Prostate gland (tissue), 2 donors: Measurements from ENCODE around the gene TLK2.
"Not testable (repeated sequence)": the region's sequence is repeated elsewhere in the genome, so short reads cannot be mapped to it uniquely, and the experiment has no call there.

Experiments
- CTCF ChIP-seq, 4 experiments: fragments of 200-600 bp in 2 of 4; fragments of 450-650 bp in 2 of 4; sonication (generic) in 2 of 4; IDR thresholded peaks; 1 replicate in 3 of 4; 2 replicates in 1 of 4; pipeline ENCODE4 v1.5.1; 2016 to 2019; ENCODE audit warnings: antibody characterized with exemption in 4 of 4, mild to moderate bottlenecking in 2 of 4, moderate library complexity in 2 of 4
- POLR2A ChIP-seq: fragments of 450-650 bp; IDR thresholded peaks from one replicate; pipeline ENCODE4 v1.6.1; 2016; ENCODE audit warnings: antibody characterized with exemption, mild to moderate bottlenecking
- POLR2AphosphoS5 ChIP-seq: sonication (generic); formaldehyde crosslinking; IDR thresholded peaks from one replicate; pipeline ENCODE4 v1.6.1; 2017; ENCODE audit warnings: antibody characterized with exemption

DNA sequence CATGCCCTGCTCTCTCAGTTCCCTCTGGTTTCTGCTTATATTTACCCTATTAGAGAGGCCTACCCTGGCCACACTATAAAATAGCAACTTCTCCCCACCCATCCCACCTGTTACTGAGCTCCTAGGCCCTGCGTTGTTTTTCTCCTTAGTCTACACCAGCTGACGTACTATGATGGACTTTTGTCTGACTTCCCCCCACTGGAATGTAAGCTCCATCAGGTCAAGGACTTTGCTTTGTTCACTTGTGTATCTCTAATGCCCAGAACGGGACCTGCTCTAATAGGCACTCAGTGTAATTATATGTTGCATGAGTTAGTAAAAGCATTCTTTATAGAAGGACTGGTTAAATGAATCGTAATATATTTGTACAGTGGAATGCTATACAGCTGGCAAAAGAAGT is 62.4 kb downstream of the TLK2 start:
- TF ChIP-seq POLR2A; CTCF (IDR thresholded peaks at IDR 0.05); POLR2AphosphoS5: not testable (repeated sequence)
